Uterus (tissue), 4 donors: ENCODE measurements around the gene G0S2. TPM values are rescaled to one million over a fixed set of nuclear protein-coding genes. Genes with fewer than 3 reads are reported as not detected.

Experiments used
- DNase-seq, 2 donors: peaks; one replicate each; pipeline ENCODE4 v3.0.0-alpha.2; 2019 to 2020
- H3K27ac ChIP-seq, 2 donors: fragments of 200-600 bp; sonication (generic); 1 replicate in 1 of 2; 2 replicates in 1 of 2; pipeline ENCODE4 v1.5.1; 2016 to 2018
- H3K27me3 ChIP-seq, 2 donors: fragments of 200-600 bp; sonication (generic); one replicate each; pipeline ENCODE4 v1.5.1; 2018 to 2019; ENCODE audit warnings: control low read depth in 1 of 2
- H3K36me3 ChIP-seq, 2 donors: fragments of 200-600 bp; sonication (generic); one replicate each; pipeline ENCODE4 v1.5.1; 2019; ENCODE audit warnings: control low read depth in 1 of 2
- H3K4me1 ChIP-seq, 2 donors: fragments of 200-600 bp; sonication (generic); one replicate each; pipeline ENCODE4 v1.5.1; 2018 to 2019; ENCODE audit warnings: control low read depth in 1 of 2
- H3K4me3 ChIP-seq, 2 donors: fragments of 200-600 bp; sonication (generic); 1 replicate in 1 of 2; 2 replicates in 1 of 2; pipeline ENCODE4 v1.5.1; 2018 to 2019; ENCODE audit warnings: mild to moderate bottlenecking in 1 of 2
- H3K9me3 ChIP-seq, 2 donors: fragments of 200-600 bp; sonication (generic); one replicate each; pipeline ENCODE4 v1.5.1; 2019; ENCODE audit warnings: control low read depth in 1 of 2
- CTCF ChIP-seq, 4 experiments: fragments of 200-600 bp in 2 of 4; fragments of 450-650 bp in 2 of 4; sonication (generic) in 2 of 4; IDR thresholded peaks; one replicate each; pipeline ENCODE4 v1.5.1; 2016 to 2019; ENCODE audit warnings: antibody characterized with exemption in 4 of 4, mild to moderate bottlenecking in 2 of 4, moderate library complexity in 1 of 4
- POLR2A ChIP-seq, 2 donors: fragments of 450-650 bp; IDR thresholded peaks; one replicate each; pipeline ENCODE4 v1.6.1; 2016; ENCODE audit warnings: antibody characterized with exemption in 2 of 2, mild to moderate bottlenecking in 1 of 2, moderate library complexity in 1 of 2
- intact Hi-C: fragments of 100-400 bp; cut with DNase I; formaldehyde crosslinking; loops from one replicate; pipeline ENCODE4 v1.15.1; 2023; ENCODE audit warnings: low total_unique reads
- total RNA-seq, 4 donors: library from RNA; depleted of rRNA in 3 of 4; stranded (reverse); fragments of >200 nt in 3 of 4; gene quantifications; one replicate each; pipeline versions ENCODE4 v1.1.0 to v1.2.4, GENCODE V29; 2014 to 2023
- donor health status: DM: yes; HTN: yes; CAD: no.

The G0S2 gene
- total RNA-seq, 4 donors from 2014 or later, result 4.5 to 13.2 TPM; not detected in 2

- DNase-seq, result no peak
- Histone ChIP-seq H3K4me1 (no peaks in the 10 kb centered on the region), H3K9me3 (no peaks in the 10 kb centered on the region), H3K27me3 (no peaks in the 10 kb centered on the region), H3K27ac (peak overlapping the region in 1 of 2 donors; percentile 18), H3K36me3 (no peaks in the 10 kb centered on the region), H3K4me3 (no peak overlapping the region)
- intact Hi-C loops, result no loop called here
- TF ChIP-seq CTCF (IDR thresholded peaks at IDR 0.05), result no peak
- no peak for TF ChIP-seq POLR2A (IDR thresholded peaks at IDR 0.05)
Observed at GRCh38 chr1:209648931-209649776, 26.1 kb upstream of the G0S2 start.

- intact Hi-C loops, result no loop called here
- Histone ChIP-seq H3K9me3 (no peaks in the 10 kb centered on the region), H3K36me3 (no peaks in the 10 kb centered on the region), H3K27ac (no peak overlapping the region), H3K4me1 (no peaks in the 10 kb centered on the region), H3K27me3 (no peaks in the 10 kb centered on the region), H3K4me3 (no peak overlapping the region)
- DNase-seq, result no peak
- no peak for TF ChIP-seq POLR2A (IDR thresholded peaks at IDR 0.05)
- no peak for TF ChIP-seq CTCF (IDR thresholded peaks at IDR 0.05)
Observed at GRCh38 chr1:209650454-209650853, 24.8 kb upstream of the G0S2 start.

GRCh38 chr1:209651138-209651587 is 24.0 kb upstream of the G0S2 start:
- Histone ChIP-seq H3K27ac (no peak overlapping the region), H3K4me3 (no peak overlapping the region), H3K4me1 (no peaks in the 10 kb centered on the region), H3K9me3 (no peaks in the 10 kb centered on the region), H3K27me3 (no peaks in the 10 kb centered on the region), H3K36me3 (no peaks in the 10 kb centered on the region)
- intact Hi-C loops, result no loop called here
- TF ChIP-seq POLR2A (IDR thresholded peaks at IDR 0.05) (no peak), CTCF (IDR thresholded peaks at IDR 0.05) (no peak)
- DNase-seq, result no peak

- Histone ChIP-seq H3K9me3 (no peaks in the 10 kb centered on the region), H3K4me1 (no peaks in the 10 kb centered on the region), H3K27ac (no peak within 1 kb of the TSS), H3K36me3 (no peaks in the 10 kb centered on the region), H3K4me3 (no peak within 1 kb of the TSS), H3K27me3 (no peaks in the 10 kb centered on the region)
- DNase-seq, result no peak
- TF ChIP-seq CTCF (IDR thresholded peaks at IDR 0.05) (no peak), POLR2A (IDR thresholded peaks at IDR 0.05) (no peak)
- intact Hi-C loops, result no loop called here
Observed at GRCh38 chr1:209652121-209652735, 23.0 kb upstream of the G0S2 start, which contains the start of gene LAMB3. LAMB3 (minus strand) TSS chr1:209652425; CDS start chr1:209650944, 1,481 bp downstream.

- DNase-seq, result no peak
- no peaks in the 10 kb centered on the region for H3K9me3 ChIP-seq
- no peaks in the 10 kb centered on the region for H3K36me3 ChIP-seq
- TF ChIP-seq POLR2A (IDR thresholded peaks at IDR 0.05) (no peak), CTCF (IDR thresholded peaks at IDR 0.05) (no peak)
- H3K4me3 ChIP-seq, result no peak overlapping the region
- no peaks in the 10 kb centered on the region for H3K4me1 ChIP-seq
- H3K27ac ChIP-seq, result no peak overlapping the region
- no peaks in the 10 kb centered on the region for H3K27me3 ChIP-seq
- intact Hi-C loops, result no loop called here
Observed at GRCh38 chr1:209652873-209653401, 22.3 kb upstream of the G0S2 start.
